Measurements from ENCODE around the gene UQCC5.

GRCh38 chr3:52490939-52491526, 45.4 kb upstream of the UQCC5 start:
- TF ChIP-seq IKZF3 (tag by site-specific recombination; IDR thresholded peaks at IDR 0.05), result no peak
- TF ChIP-seq ZNF2 (tag by site-specific recombination; IDR thresholded peaks at IDR 0.05), result no peak
- TF ChIP-seq ATF2 (tag by site-specific recombination; IDR thresholded peaks at IDR 0.05; ENCODE audit: low read depth), result no peak
- TF ChIP-seq ZNF311 (tag by site-specific recombination; IDR thresholded peaks at IDR 0.05; ENCODE audit: borderline replicate concordance), result no peak
- no peak for TF ChIP-seq ZBTB7A (tag by site-specific recombination; IDR thresholded peaks at IDR 0.05; ENCODE audit: low read depth)
- TF ChIP-seq ZBTB17 (tag by site-specific recombination; IDR thresholded peaks at IDR 0.05), result no peak
- no peak for TF ChIP-seq CTCF (tag by site-specific recombination; IDR thresholded peaks at IDR 0.05)
- TF ChIP-seq ZNF449 (tag by site-specific recombination; IDR thresholded peaks at IDR 0.05), result no peak
- TF ChIP-seq ELK4 (IDR thresholded peaks at IDR 0.05; ENCODE audit: borderline replicate concordance, low read depth, low read length), result no peak
